Measurements from ENCODE around the gene RARRES1.

RARRES1 gene

DNA sequence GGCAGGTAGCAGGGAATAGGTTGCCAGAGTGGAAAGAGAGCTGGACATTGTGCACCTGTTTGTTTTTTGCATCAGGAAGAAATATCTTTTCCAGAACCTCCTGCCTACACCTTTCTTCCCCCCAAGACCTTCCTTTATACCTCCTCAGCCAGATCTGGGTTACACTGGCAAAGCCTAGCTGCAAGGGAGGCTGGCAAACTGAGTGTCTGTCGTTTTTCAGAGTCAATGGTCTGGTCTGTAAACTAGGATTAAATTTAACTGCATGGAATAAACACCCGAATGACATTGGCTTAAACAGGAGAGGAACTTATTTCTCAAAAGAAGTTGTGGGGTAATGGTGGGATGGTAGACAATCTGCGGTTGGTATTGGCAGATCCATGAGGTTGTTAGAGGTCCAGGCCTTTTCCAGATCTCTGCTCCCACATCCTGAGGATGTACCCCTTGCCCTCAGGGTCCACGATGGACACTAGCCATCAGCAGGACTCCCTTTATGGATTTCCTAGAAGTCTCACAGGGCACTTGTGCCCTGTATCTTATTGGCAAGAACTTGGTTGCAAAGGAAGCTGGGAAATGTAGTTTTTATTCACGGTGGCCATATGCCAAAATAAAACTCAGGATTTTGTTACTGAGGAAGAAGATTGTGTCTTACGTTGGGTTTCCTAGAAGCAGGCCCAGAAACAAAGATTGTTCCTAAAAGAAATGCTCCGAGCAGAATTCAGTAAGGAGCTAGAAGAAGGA, 3.2 kb upstream of the RARRES1 start:
- no peak for DNase-seq (ENCODE audit: low read depth)

DNA sequence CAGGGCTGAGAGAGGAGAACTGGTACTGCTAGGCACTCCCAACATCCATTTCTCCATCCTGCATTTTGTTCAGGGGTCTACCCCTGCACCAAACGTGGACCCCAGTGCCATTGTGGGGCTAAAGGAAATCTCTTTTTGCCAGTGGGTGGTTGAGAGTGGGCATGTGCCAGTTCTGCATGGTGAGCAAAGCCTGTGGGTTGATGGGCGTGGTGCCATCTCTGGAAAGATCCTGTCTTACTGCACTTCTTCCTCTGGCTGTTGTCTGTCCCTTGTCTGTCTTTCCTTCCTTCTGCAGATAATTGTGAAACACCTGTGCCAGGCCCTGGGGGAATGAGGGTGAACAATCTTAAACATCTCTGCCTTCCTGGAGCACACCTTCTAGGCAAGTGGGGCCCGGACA, 1.4 kb upstream of the RARRES1 start:
- DNase-seq (ENCODE audit: low read depth), result no peak

DNA sequence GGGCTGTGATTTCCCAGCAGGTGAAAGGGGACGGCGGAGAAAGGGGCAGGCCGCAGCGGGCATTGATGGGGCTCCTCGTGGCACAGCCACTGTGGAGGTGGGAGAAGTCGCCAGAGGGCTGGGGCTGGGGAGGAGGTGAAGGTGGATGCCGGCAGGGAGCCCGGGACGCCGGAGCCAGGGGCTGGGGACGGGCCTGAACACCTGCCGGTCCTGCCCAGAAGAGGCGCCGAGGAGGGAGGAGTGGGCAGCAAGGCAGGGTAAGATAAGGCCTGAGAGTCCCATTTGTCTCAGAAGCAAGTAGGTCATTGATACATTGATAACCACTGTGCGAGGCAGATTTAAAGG, 571 bp upstream of the RARRES1 start:
- DNase-seq (ENCODE audit: low read depth), result no peak

DNA sequence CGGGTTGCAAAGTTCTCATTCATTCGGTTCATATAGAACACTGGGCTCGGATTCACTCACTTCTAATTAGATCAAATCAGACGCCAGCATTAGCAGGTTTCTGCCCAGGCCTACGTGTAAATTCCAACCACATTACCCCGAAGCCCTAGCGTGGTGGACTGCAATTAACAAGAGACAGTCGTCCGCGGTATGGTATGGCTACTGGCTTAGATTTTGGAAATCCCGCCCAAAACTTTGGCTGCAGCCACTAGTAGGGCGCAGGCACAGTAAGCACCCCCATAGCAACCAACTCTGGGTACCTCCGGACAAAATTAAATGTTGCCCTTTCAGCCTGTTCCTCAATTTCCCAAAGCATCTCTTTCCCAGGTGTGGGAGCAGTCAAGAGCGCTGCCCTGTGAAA, 771 bp downstream of the RARRES1 start:
- no peak for DNase-seq (ENCODE audit: low read depth)

DNA sequence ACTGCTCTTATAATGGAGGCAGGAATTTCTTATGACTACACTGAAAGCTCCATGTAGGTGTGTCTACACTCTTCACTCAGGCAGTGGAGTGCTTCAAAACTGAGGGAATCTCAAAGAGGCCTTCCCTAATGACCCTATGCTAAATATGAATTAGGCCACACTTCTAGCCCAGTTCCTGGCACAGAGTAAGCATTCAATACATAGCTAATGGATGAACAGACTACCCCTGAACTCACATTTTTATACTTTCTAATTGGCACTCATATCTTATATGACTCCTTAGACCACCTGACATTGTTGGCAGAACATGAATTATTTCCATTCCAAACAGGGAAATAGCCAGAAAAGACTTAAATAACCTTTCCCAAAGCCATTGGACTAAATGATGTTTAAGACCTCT, 3.4 kb downstream of the RARRES1 start:
- no peak for DNase-seq (ENCODE audit: low read depth)

DNA sequence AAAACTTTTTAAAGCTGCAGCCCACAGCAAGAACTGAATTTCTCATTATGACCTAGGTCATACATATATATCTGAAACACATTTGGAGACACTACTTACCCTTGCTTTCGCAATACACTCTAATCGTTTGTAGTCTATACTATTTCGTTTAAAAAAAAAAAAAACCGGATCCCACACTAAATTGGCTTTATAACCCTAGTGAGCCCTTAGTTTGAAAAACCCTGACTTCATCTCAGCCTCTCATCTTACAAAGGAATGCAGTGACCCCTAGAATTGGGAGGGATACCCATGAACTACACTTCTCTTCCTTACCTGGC, 4.2 kb downstream of the RARRES1 start:
- no peak for DNase-seq (ENCODE audit: low read depth)

DNA sequence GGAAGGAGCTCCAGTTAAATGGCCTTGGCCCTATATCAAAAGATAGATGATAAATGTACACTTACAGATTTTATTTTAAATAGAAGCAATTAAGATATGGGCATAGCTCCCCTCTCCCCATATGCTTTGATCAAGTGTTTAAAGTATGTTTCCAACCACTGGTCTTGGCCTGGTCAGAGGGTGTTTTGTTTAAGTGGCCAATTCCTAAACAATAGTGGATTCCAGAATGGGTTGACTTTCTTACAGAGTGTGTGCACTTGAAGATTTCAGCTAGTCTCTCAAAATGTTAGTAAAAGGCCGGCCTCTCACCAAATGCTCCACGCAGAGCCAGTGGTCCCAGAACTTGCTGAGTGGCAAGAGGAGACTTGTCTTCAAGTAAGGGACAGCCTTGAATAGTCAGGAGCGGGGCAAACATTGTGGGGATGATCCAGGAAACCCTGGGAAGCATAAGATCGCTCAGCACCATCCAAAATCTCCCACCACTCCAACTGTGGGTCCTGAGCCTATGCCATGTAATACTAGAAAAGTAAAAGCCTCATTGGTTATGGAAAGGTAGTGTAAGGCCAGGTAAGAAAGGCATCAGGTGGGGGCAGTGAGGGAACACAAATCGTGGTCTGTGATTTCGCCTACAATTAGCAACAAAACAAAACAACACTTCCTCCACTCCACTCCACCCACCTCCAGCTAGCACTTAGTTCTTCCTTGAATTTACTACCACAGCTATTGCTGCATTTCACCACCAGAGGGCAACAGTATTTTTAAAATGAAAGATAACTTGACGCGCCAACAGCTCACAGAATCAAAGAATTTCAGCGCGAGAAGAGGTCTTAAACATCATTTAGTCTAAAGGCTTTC, 4.8 kb downstream of the RARRES1 start:
- DNase-seq (ENCODE audit: low read depth), result no peak

DNA sequence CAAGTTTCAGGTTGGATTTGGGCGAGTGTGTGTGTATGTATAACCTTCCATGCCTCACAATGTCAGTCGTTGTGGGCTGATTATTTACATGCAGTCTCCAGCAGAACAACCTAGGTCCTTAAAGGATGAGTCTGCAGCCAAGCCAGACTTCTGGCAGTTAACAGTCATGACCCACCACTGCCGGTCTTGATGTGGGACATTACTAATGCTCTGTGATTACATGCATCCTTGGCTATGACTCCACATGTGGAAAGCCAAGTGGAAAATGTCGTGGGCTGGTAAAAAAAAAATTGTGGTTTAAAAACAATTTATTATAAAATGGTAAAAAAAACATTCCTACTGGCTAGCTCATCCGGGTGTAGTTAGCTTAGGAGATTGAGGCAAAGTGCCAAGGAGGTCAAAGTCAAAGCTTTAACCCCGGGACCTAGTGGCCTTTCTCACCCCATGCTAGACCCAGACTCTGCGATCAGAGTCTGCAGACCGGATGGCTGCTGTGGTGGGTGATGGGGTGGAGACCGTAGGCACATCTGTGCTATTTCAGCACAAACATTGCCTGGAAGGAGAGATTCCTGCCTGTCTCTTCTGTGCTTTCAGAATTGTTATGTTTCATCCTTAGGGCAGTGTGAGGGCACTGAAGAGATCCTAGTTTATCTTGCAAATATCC, 6.8 kb downstream of the RARRES1 start:
- DNase-seq (ENCODE audit: low read depth), result no peak

DNA sequence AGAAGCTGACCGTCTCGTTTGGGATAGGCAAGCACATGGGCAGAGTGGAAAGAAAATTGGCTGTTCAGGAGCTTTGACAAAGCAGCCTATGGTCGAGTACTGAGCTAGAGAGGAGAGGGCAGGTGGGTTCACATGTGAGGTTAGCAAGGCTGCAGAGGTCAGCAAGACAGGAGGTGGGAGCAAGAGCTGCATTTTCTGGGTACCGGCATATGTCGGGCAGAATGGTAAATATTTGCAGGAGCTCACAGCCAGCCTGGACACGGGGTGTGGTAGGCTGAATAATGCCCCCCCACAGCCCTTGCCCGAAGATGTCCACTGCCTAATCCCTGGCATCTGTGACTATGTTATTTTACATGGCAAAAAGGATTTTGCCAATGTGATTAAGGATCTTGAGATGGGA, 8.3 kb downstream of the RARRES1 start:
- DNase-seq (ENCODE audit: low read depth), result no peak

DNA sequence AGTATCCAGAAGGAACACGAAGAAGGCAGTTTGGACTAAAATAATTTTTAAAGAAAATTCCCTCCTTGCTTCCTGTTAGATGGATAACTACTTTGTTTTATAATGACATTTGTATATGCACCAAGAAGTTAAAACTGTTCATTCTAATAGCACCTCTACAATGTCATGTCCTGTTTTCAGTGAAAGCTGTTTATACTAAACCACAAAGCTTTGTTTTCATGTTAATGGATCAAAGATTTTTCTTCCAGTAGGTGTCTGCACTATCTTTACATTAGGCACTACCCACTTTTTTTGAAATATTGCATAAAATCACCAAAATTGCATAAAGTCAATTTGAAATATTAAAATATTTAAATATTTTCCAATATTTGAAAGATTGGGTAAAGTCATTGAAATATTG, 10.1 kb downstream of the RARRES1 start:
- DNase-seq (ENCODE audit: low read depth), result no peak

DNA sequence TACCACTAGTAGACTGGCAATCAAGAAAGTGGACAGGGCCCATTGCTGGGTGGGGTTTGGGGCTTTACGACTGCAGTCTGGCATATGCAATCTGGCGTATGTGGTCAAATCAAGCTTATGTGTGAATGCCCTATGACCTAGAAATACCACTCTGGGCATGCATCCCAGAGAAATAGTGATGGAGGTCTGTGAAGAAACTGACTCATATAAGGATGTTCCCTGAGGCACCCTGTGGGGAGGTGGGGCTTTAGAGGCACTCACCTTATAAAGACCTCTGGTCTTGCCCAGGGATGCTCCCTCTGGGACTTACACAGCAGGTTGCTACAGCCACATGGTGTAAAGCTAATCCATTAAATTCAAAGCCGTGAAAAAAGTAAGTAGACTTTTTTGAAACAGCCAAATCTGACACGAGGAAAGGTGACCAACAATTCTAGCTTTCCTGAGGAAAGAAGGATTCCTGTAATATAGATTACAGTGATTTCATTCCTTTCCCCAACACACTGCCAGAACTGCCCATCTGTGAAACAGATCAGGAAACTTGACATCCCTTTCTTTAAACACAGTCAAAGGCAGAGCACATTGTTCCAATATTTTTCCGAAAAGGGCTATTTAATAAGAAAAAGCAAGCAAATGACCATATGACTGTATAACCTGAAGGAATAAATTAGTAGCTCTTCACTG, 13.6 kb downstream of the RARRES1 start:
- DNase-seq (ENCODE audit: low read depth), result no peak

DNA sequence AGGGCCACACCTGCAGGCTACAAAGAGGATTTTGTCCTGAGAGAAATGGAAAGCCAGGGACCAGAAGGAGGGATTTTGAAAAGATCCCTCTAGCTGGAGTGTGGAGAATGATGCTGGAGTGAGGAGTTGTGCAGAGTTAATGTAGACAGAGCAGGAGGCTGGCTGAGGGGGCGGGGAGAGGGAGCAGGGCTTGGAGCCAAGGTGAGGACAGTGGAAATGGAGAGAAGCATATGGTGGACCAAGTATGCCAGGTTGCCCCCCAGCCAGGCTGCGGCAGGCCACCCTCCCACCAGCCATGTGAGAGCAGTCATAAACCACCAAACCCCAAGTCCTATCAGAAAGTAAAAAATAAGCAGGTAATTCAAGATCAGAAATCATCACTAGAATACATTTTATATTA, 14.7 kb downstream of the RARRES1 start:
- no peak for DNase-seq (ENCODE audit: low read depth)

DNA sequence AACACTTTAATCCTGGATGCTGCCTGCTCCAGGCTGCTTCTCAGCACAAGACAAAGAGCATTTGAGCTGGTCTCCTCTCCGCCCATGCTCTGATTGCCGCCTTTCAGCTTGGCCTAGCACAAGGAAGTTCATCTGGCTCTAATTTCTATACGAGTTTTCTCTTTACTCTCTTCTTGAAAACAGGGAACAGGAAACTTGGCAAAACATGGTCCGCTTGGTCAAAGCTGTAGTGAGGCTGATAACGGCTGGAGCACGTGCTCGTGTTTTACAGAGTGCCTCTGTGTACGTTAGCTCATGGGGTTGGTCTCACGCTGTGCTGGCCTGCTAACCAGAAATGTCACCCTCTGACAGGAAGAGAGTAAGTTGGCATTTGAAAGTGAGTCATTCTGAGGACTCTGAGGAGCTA, 19.2 kb downstream of the RARRES1 start:
- no peak for DNase-seq (ENCODE audit: low read depth)

DNA sequence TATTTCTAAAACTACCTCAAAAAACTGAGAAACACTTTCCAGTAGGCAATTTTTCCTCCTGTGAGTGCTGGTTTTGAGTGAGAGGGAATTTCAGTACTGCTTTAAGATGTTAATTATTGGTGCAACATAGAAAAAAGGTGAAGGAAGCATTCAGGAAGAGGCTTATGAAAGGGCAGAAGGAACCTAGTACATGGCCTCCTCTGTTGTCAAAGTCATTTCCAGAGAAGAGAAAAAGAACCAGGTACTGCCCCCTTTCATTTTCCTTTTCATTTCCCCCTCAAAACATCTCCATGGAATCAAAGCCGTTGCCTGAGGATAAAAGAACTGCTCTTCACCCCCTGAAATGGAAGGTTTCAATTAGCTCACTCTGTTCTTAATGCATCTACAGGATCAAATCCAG, 19.8 kb downstream of the RARRES1 start:
- no peak for DNase-seq (ENCODE audit: low read depth)

DNA sequence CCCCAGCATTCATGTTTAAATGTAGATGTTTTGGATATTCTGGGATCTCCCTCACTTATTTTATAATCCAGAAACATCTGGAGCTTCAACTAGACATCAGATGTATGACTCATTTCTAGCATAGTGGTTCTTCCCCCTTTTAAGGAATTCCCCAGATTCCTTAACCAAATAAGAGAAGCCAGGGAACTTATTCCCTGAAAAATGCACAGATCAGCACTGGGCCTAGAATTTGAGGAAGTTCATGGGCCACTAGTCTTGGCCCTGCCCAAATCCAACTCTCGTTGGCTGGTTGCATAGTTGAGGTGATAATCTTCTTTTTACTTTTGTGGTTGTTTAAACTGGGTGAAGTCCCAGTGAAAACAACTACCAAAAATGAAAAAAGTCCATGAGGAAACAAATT, 20.4 kb downstream of the RARRES1 start:
- no peak for DNase-seq (ENCODE audit: low read depth)

DNA sequence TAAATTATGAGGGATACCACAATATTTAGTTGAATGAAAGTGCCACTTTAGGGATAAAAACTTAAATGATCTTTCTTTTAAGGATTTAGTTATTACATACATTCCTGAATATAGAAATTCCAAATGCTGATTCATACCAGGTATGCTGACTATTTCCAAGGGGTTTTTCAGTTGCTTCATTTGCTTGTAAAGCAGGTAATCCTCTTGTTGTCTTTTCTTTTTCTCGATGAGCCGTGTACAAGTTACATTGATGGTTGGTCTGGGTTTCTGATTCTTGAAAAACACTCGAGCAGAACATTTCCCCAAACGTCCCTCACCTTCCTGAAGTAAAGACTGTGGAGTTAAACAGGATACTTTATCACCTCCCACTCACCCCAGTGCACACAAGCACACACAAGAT, 21.7 kb downstream of the RARRES1 start:
- no peak for DNase-seq (ENCODE audit: low read depth)

DNA sequence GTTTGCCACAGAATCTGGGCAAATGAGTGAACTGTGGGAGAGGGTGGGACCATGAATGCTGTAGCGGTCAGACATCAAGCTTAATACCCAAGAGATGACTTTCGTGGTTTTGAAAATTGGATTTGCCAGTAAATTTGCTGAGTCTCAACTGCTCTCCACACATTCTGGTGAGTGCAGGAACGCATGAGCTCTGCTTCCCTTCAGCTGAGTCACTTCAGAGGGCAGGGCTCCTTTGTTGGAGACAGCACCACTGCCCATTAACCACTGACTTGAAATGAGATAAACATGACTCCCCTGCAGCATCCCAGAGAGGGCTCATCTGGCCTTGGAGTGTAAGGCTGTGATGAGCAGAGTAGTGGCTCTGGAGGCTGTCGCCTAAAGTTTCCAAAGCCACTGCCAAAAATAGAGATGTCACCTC, 22.6 kb downstream of the RARRES1 start:
- no peak for DNase-seq (ENCODE audit: low read depth)

DNA sequence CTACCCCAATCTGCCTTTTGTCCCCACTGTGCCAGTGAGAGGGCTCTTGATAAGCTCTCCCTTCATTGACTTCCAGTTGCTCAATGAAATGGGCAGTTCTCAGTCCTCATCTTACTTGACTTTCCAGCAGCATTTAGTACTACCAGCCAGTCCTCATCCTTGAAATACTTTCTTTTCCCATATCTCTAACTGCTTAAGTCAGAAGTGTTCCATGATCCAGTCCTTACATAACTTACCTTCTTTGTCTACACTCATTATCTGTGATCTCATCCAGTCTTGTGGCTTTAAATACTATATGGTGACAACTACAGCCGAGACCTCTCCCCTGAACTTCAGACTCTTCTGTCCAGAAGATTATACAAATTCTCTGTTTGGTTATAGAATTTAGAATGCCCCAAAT, 28.7 kb downstream of the RARRES1 start:
- no peak for DNase-seq (ENCODE audit: low read depth)

DNA sequence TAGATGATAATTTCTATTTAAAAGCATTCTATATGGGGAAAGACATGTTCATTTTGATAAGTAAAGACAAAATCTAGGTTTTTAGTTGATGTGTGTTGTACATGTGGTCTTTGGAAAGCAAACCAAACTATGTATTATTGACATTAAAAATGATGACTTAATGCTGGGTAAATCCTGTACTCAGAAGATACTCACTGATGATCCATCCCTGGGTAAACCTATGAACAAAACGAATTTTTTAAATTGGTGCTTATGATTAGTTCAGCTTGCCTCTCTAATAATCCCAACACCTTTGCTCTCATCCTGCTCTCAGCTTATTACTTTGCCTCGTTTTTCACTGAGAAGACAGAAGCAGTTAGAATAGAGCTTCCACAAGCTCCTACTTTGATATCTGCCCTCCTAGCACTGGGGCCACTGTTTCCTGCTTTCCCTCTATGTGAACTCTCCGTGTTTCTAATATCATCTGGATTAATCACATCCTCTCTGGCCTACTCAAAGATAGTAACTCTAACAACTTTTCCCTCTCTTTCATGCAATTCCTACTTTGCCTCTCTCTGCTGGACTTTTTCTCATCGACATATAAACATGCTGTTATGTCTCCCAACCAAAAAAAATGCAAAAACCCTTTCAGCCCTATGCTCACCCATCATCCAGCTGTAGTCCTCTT, 29.3 kb downstream of the RARRES1 start:
- no peak for DNase-seq (ENCODE audit: low read depth)

DNA sequence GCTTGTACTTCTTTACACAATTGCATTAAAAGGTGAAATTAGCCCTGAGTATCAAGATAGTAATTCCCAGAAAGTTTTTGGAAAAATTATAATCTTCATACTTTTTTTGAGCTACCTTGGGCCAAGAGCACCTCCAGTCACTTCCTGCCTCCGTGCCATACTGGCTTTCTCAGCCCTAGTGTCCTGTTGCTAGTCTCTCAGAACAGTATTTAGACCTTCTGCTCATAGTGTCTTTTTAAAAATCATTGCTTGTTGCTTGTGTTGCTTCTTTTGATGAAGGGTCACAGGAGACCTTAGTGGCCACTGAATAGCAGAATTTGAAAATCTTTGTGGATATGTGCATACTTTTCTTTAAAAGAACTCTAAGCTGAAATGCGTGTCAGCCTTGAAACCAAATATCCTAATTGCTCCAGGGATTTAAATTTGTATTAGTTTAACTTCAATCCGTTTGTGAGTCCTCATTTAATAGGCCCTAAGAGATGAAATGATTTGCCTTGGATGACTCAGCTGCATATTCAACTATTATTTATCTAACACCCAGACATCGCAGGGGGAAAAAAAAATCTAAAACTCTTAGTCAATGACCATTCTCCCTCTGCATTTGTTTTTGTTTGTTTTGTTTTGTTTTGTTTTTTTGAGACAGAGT, 30.7 kb downstream of the RARRES1 start:
- DNase-seq (ENCODE audit: low read depth), result no peak

DNA sequence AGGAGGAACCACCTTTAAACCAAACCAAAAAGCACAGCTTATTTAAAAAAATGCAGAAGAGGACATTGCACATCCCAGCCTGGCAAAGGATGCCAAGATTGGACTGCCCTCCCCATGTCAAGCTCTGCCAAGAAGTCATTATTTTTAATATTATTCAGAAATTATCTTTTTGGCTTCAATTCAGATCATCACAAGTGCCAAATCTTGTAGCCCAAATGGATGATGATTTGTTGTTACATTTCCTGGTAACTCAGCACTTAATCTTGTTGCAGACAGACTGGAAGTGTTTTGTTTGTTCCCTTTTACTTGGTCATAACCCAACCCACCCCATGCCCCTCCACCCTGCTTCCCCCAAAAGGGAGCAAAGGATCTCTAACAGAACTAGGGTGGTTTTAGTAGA, 31.7 kb downstream of the RARRES1 start:
- DNase-seq (ENCODE audit: low read depth), result no peak

DNA sequence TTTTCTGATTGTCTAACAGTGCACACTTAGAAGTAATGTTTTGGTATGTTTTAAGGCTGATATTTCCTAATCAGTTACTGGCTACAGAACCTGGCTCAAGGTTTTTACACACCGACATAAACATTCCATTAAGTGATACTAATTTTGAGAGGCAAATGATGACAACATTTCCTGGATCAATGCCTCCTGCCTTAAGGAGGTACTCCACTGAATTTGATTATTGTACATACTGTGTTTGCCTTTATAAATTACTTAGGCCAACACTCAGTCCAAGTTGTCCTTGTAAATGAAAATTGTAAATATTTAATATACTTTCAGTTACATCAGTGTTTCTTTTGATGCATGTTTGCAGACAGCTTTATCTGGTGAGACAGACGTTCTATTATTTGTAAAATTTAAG, 35.6 kb downstream of the RARRES1 start:
- DNase-seq (ENCODE audit: low read depth), result no peak

Measured in stimulated activated CD8-positive, alpha-beta memory T cell treated with anti-CD3 and anti-CD28 coated beads, Interleukin-12 subunit alpha, Interleukin-12 subunit beta, amount 100 ng/mL, for 4 hours (primary cell).